Measurements from ENCODE around the gene ATOH8.

ATOH8 gene

GRCh38 chr2:85728342-85728741 lies 25.4 kb upstream of the ATOH8 start:
- Histone ChIP-seq H3K79me1 (ENCODE audit: low read length) (no peaks in the 10 kb centered on the region), H3K18ac (ENCODE audit: low read length) (no peak overlapping the region), H3K14ac (ENCODE audit: low read length) (no peak overlapping the region), H3K9ac (ENCODE audit: low read length) (no peak overlapping the region), H3K36me3 (ENCODE audit: control insufficient read depth in 1 of 2, insufficient read depth in 2 of 2, low read length in 2 of 2) (no peaks in the 10 kb centered on the region), H3K4ac (ENCODE audit: low read depth, low read length) (no peak overlapping the region), H2AFZ (ENCODE audit: insufficient read depth, low read length, poor library complexity) (no peak overlapping the region), H2BK120ac (ENCODE audit: insufficient read depth, low read length, poor library complexity) (no peak overlapping the region), H2BK5ac (ENCODE audit: low read depth, low read length, poor library complexity) (no peak overlapping the region), H3K4me3 (ENCODE audit: low read depth, low read length) (no peak overlapping the region), H3K27ac (ENCODE audit: low read depth, low read length) (no peak overlapping the region), H2BK12ac (ENCODE audit: low read length) (no peak overlapping the region), H3K27me3 (ENCODE audit: insufficient read depth, low read length) (no peaks in the 10 kb centered on the region), H4K12ac (ENCODE audit: low read depth, low read length) (no peak overlapping the region), H3K23ac (ENCODE audit: low read length) (no peak overlapping the region), H3K9me3 (ENCODE audit: insufficient read depth, low read depth, low read length) (no peaks in the 10 kb centered on the region), H2AK5ac (ENCODE audit: low read length) (no peak overlapping the region), H3K79me2 (ENCODE audit: control insufficient read depth, insufficient read depth, low read length, poor library complexity) (no peaks in the 10 kb centered on the region), H4K91ac (ENCODE audit: low read depth, low read length) (no peak overlapping the region), H3K4me1 (ENCODE audit: control insufficient read depth in 1 of 2, insufficient read depth in 2 of 2, low read length in 2 of 2) (no peaks in the 10 kb centered on the region), H3K4me2 (ENCODE audit: low read length) (no peak overlapping the region), H4K8ac (ENCODE audit: low read depth, low read length) (no peak overlapping the region)
- WGBS (ENCODE audit: extremely low coverage, insufficient coverage, insufficient read length): no CpG with 5 or more reads among the region's 5 CpGs
- no peak for DNase-seq

- Histone ChIP-seq H4K8ac (ENCODE audit: low read depth, low read length) (no peak overlapping the region), H2BK12ac (ENCODE audit: low read length) (no peak overlapping the region), H3K9ac (ENCODE audit: low read length) (no peak overlapping the region), H3K18ac (ENCODE audit: low read length) (no peak overlapping the region), H3K4ac (ENCODE audit: low read depth, low read length) (no peak overlapping the region), H3K36me3 (ENCODE audit: control insufficient read depth in 1 of 2, insufficient read depth in 2 of 2, low read length in 2 of 2) (no peaks in the 10 kb centered on the region), H3K4me1 (ENCODE audit: control insufficient read depth in 1 of 2, insufficient read depth in 2 of 2, low read length in 2 of 2) (no peaks in the 10 kb centered on the region), H3K23ac (ENCODE audit: low read length) (no peak overlapping the region), H3K79me1 (ENCODE audit: low read length) (no peaks in the 10 kb centered on the region), H3K79me2 (ENCODE audit: control insufficient read depth, insufficient read depth, low read length, poor library complexity) (no peaks in the 10 kb centered on the region), H4K91ac (ENCODE audit: low read depth, low read length) (no peak overlapping the region), H3K4me2 (ENCODE audit: low read length) (no peak overlapping the region), H2BK5ac (ENCODE audit: low read depth, low read length, poor library complexity) (no peak overlapping the region), H4K12ac (ENCODE audit: low read depth, low read length) (no peak overlapping the region), H3K14ac (ENCODE audit: low read length) (no peak overlapping the region), H2AFZ (ENCODE audit: insufficient read depth, low read length, poor library complexity) (no peak overlapping the region), H3K27me3 (ENCODE audit: insufficient read depth, low read length) (no peaks in the 10 kb centered on the region), H3K9me3 (ENCODE audit: insufficient read depth, low read depth, low read length) (no peaks in the 10 kb centered on the region), H2AK5ac (ENCODE audit: low read length) (no peak overlapping the region), H3K4me3 (ENCODE audit: low read depth, low read length) (no peak overlapping the region), H3K27ac (ENCODE audit: low read depth, low read length) (no peak overlapping the region), H2BK120ac (ENCODE audit: insufficient read depth, low read length, poor library complexity) (no peak overlapping the region)
- peak; percentile 89 to 95 for DNase-seq
- no CpG with 5 or more reads among the region's 26 CpGs for WGBS (ENCODE audit: extremely low coverage, insufficient coverage, insufficient read length)
Measured at GRCh38 chr2:85728883-85729824, 24.6 kb upstream of the ATOH8 start.

DNA sequence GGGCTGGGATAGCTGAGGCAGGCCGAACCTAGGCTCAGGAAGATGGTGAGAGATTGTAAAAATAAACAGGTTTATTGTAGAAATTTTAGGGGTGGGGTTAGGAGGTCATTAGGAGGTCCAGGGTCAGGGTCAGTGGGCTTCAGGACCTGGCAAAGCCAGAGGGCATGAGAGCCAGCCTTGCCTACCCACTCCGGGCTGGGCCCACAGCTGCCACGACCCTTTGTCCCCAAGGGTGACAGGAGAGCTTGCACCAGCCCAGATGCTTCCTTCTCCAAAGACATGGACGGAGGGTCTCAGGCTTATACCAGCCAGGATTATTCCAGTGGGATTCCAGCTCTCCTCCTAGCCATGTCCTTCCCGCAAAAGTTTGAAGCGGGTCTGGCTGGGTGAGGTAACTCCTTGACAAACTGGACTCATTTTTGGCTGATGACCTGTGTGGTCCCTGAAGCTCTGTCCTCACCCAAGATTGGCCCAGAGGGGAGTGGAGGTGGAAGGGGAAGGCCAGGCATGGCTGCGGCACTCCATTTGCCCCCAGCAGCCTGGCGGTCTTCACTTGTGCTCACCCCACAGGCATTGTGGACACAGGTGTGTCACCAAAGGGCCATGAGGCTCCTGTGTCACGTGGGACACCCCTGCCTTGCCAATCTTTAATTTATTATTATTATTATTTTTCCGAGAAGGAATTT lies 23.8 kb upstream of the ATOH8 start:
- Histone ChIP-seq H2AK5ac (ENCODE audit: low read length) (no peak overlapping the region), H3K23ac (ENCODE audit: low read length) (no peak overlapping the region), H3K79me1 (ENCODE audit: low read length) (no peaks in the 10 kb centered on the region), H4K91ac (ENCODE audit: low read depth, low read length) (no peak overlapping the region), H2BK5ac (ENCODE audit: low read depth, low read length, poor library complexity) (no peak overlapping the region), H2AFZ (ENCODE audit: insufficient read depth, low read length, poor library complexity) (no peak overlapping the region), H3K4me2 (ENCODE audit: low read length) (no peak overlapping the region), H2BK120ac (ENCODE audit: insufficient read depth, low read length, poor library complexity) (no peak overlapping the region), H3K4me1 (ENCODE audit: control insufficient read depth in 1 of 2, insufficient read depth in 2 of 2, low read length in 2 of 2) (no peaks in the 10 kb centered on the region), H3K79me2 (ENCODE audit: control insufficient read depth, insufficient read depth, low read length, poor library complexity) (no peaks in the 10 kb centered on the region), H3K14ac (ENCODE audit: low read length) (no peak overlapping the region), H2BK12ac (ENCODE audit: low read length) (no peak overlapping the region), H3K9ac (ENCODE audit: low read length) (no peak overlapping the region), H3K27me3 (ENCODE audit: insufficient read depth, low read length) (no peaks in the 10 kb centered on the region), H4K8ac (ENCODE audit: low read depth, low read length) (no peak overlapping the region), H4K12ac (ENCODE audit: low read depth, low read length) (no peak overlapping the region), H3K27ac (ENCODE audit: low read depth, low read length) (no peak overlapping the region), H3K36me3 (ENCODE audit: control insufficient read depth in 1 of 2, insufficient read depth in 2 of 2, low read length in 2 of 2) (no peaks in the 10 kb centered on the region), H3K4me3 (ENCODE audit: low read depth, low read length) (peak overlapping the region; percentile 12), H3K4ac (ENCODE audit: low read depth, low read length) (no peak overlapping the region), H3K9me3 (ENCODE audit: insufficient read depth, low read depth, low read length) (no peaks in the 10 kb centered on the region), H3K18ac (ENCODE audit: low read length) (no peak overlapping the region)
- peak; percentile 64 to 81 for DNase-seq
- no CpG with 5 or more reads among the region's 10 CpGs for WGBS (ENCODE audit: extremely low coverage, insufficient coverage, insufficient read length)

DNA sequence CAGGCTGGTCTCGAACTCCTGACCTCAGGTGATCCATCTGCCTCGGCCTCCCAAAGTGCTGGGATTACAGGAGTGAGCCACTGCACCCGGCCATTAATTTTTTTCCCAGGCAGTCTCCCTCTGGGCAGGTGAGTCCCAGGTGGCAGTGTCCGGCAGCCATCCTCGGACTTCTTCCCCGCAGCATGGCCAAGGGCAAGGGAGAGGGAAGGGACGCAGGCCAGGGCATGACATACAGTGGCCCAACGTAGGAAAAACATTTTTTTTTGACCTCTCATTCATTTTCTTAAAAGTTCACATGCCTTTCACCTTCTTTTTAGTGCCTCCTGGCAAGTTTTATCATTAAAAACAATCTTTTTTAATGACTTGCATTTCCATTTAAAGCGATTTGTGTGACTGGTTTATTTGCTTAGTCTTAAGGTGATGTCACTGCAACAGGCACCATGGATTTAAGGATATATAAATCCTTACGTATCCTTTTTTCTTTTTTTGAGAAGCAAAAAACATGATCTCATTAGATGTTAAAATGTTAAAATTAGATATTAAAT lies 23.0 kb upstream of the ATOH8 start:
- no peak overlapping the region for H4K12ac ChIP-seq (ENCODE audit: low read depth, low read length)
- H3K27ac ChIP-seq (ENCODE audit: low read depth, low read length): no peak overlapping the region
- H3K4me1 ChIP-seq (ENCODE audit: control insufficient read depth in 1 of 2, insufficient read depth in 2 of 2, low read length in 2 of 2): no peaks in the 10 kb centered on the region
- H3K23ac ChIP-seq (ENCODE audit: low read length): no peak overlapping the region
- no peak overlapping the region for H2AFZ ChIP-seq (ENCODE audit: insufficient read depth, low read length, poor library complexity)
- DNase-seq: peak; percentile 93 to 98
- H2AK5ac ChIP-seq (ENCODE audit: low read length): no peak overlapping the region
- no peak overlapping the region for H2BK5ac ChIP-seq (ENCODE audit: low read depth, low read length, poor library complexity)
- H3K9me3 ChIP-seq (ENCODE audit: insufficient read depth, low read depth, low read length): no peaks in the 10 kb centered on the region
- H3K4me2 ChIP-seq (ENCODE audit: low read length): no peak overlapping the region
- H3K14ac ChIP-seq (ENCODE audit: low read length): no peak overlapping the region
- H3K79me2 ChIP-seq (ENCODE audit: control insufficient read depth, insufficient read depth, low read length, poor library complexity): no peaks in the 10 kb centered on the region
- H3K36me3 ChIP-seq (ENCODE audit: control insufficient read depth in 1 of 2, insufficient read depth in 2 of 2, low read length in 2 of 2): no peaks in the 10 kb centered on the region
- H2BK12ac ChIP-seq (ENCODE audit: low read length): no peak overlapping the region
- H2BK120ac ChIP-seq (ENCODE audit: insufficient read depth, low read length, poor library complexity): no peak overlapping the region
- no CpG with 5 or more reads among the region's 10 CpGs for WGBS (ENCODE audit: extremely low coverage, insufficient coverage, insufficient read length)
- H4K91ac ChIP-seq (ENCODE audit: low read depth, low read length): no peak overlapping the region
- H3K27me3 ChIP-seq (ENCODE audit: insufficient read depth, low read length): no peaks in the 10 kb centered on the region
- no peak overlapping the region for H3K4me3 ChIP-seq (ENCODE audit: low read depth, low read length)
- H3K79me1 ChIP-seq (ENCODE audit: low read length): no peaks in the 10 kb centered on the region
- H3K4ac ChIP-seq (ENCODE audit: low read depth, low read length): no peak overlapping the region
- H3K9ac ChIP-seq (ENCODE audit: low read length): no peak overlapping the region
- no peak overlapping the region for H3K18ac ChIP-seq (ENCODE audit: low read length)
- no peak overlapping the region for H4K8ac ChIP-seq (ENCODE audit: low read depth, low read length)
